GM18508 (cell line): ENCODE measurements around the gene FAM120B.
"Not testable (repeated sequence)": the region's sequence is repeated elsewhere in the genome, so short reads cannot be mapped to it uniquely, and the experiment has no call there.

Experiments used
- ATAC-seq: cut with Tn5 transposase; IDR thresholded peaks from one replicate; pipeline ENCODE4 v1.9.1; 2021; ENCODE audit warnings: moderate number of reproducible peaks; ENCODE audit not compliant: insufficient read depth, unreplicated experiment

Gene FAM120B

DNA sequence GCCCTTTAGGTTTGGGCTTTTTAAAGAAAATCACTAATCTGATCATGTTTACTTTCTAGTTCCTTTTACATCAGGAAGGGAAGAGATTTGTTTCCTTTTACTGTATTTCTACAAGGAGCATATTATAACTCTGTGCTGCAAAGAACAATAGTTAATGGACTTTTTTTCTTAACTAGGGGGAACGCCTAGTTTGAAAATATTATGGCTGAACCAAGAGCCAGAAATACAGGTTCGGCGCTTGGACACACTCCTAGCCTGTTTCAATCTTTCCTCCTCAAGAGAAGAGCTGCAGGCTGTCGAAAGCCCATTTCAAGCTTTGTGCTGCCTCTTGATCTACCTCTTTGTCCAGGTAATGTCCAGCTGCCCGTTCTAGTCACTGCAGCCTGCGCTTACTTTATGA is 41.4 kb downstream of the FAM120B start:
- ATAC-seq: no peak

DNA sequence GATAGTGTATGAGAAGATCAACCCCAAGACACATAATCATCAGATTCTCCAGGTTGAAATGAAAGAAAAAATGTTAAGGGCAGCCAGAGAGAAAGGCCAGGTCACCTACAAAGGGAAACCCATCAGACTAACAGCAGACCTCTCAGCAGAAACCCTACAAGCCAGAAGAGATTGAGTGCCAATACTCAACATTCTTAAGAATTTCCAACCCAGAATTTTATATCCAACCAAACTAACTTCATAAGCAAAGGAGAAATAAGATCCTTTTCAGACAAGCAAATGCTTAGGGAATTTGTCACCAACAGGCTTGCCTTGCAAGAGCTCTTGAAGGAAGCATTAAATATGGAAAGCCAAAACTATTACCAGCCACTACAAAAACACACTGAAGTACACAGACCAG is 44.9 kb downstream of the FAM120B start:
- not testable (repeated sequence) for ATAC-seq

DNA sequence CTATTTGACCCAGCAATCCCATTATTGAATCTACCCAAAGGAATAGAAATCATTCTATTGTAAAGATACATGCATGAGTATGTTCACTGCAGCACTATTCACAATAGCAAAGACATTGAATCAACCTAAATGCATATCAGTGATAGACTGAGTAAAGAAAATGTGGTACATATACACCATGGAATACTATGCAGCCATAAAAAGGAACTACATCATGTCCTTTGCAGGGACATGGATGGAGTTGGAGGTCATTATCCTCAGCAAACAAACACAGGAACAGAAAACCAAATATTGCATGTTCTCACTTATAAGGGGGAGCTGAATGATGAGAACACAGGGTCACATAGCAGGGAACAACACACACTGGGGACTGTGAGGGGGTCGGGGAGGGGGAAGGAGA is 48.6 kb downstream of the FAM120B start:
- ATAC-seq: not testable (repeated sequence)

DNA sequence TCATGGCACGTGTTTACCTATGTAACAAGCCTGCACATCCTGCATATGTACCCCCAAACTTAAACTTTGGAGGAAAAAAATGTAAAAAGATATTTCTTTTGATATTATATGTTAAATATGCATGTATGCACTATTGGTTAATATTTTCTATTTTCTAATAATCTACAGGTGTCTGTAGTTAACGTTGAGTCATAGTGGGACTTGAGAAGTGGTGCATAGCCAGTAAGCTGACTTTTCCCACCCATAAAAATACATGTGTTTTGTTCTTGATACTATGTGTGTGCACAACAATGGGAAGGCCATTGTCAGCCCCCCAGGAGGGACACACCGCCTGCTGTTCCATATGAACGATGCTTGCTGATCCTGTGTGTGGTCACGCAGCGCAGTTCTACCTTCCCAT is 49.1 kb downstream of the FAM120B start:
- no peak for ATAC-seq

DNA sequence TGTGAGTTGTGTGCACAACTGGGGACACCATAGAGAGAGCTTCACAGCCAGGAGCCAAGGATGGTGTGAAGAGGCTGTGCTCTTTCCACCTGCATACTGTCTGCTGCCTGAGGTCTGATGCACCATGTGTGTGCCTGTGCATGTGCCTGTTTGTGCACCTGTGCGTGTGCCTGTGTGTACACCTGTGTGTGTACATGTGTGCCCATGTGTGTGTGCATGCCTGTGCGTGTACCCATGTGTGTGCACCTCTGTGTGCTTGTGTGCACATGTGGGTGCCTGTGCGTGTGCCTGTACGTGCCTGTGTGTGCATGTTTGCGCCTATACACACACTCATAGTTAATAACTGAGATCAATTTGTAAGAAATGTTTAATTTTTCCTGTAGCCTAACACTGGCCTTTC is 51.3 kb downstream of the FAM120B start:
- no peak for ATAC-seq

DNA sequence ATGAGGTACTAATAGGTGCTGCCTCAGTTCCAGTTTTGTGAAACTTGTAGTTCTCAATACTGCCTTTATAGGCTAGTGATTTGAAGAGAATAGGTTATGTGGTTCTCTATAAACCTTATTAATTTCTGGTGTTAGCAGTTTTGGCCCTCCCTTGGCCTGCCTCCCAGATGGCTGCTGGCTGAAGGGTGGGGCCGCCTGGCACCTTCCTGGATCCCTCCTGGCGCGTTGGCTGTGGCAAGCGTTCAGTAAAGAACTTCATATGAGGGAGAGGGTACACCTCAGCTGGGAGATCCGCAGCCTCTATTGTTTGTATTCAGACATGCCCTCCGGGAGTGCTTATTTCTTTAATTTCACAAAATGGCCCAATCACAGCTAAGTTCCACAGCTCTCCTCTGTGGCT is 51.9 kb downstream of the FAM120B start:
- ATAC-seq: no peak

DNA sequence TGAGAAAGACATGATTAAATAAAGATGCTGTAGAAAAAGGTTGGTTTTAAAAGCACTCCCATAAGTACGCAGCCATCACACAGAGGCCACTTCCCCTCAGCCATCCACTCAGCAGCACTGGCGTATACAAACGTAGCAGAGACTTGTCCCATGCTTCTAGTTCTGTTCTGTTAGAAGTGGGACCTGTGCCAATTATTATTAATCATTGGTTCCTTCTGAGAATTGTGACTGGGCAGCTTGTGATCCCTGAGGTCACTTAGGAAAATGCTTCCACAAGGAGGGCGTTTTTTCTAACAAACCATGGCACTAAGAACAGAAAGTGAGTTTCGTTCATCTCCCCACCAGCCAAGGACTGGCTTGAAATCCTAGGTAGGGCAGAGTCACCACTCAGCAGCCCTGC is 53.9 kb downstream of the FAM120B start:
- ATAC-seq: no peak

DNA sequence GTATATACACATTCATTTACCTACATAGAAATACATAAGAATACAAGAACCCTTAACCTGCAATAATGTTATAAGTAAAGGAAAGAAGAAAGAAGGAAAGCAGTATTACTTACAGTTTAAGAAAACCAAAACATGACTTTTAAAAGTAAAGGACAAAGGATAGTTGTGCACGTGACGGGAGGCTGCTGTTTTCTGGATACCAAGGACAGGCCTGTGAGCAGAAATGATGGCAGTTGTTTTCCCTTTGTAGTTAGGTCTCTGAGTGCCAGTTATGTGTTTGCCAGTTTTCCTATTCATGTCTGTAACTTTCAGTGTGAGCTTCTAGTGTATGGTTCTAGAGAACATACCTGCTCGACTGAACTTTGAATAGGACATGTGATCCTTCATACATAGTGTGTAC is 54.8 kb downstream of the FAM120B start:
- no peak for ATAC-seq

DNA sequence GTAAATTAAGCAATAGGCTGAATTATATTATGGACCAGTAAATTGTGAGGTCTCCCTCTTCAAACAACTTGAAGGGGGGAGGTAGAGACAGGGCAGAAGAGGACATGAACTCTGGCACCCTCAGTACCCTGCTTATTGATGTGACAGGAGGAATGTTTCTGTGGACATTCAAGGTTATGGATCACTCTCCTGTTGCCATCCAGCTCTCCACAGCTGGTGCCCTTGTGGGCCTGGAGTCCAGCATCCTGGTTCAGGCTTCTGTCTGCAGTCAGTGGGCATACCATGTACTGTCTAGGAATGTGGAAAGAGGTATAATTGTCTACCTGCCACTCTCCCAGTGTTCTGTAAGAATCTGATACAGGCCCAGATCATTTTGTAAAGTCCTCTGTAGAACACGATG is 55.6 kb downstream of the FAM120B start:
- no peak for ATAC-seq

DNA sequence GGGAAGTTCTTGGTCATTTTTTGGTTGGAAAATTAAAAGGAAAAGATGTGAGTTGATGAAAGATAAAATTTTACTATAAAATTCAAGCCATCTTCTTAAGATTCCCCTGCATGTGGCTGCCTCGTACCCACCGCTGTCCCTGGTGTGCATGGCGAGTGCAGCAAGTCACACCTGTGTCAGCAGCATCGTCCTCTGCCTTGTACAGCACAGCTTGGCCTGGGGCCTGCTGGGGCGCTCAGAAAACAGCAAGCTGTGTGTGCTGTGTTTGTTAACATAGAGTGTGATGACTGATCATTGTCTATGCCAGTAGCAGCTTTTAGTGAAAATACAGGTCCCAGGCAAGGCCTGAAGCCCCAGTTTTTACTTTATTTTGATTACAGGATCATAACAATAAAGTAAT is 56.7 kb downstream of the FAM120B start:
- no peak for ATAC-seq

DNA sequence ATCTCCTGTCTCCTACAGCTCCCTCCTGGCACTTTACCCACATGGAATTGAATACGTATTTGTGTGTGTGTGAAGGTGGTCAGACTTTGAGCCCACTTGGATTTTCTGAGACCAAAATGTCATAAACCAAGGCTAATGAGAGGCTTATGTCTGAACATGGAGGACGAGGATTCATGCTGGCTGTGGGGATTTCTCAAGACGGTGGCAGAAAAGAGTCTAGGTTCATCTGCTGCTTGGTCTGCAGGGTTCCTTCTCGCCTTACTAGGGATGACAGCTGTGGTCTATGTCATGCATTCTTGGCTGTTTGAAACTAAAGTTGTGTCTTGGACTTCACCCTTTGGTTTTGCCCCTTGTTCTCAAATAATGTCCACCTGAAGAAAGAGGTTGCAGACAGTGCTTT is 58.6 kb downstream of the FAM120B start:
- ATAC-seq: no peak

DNA sequence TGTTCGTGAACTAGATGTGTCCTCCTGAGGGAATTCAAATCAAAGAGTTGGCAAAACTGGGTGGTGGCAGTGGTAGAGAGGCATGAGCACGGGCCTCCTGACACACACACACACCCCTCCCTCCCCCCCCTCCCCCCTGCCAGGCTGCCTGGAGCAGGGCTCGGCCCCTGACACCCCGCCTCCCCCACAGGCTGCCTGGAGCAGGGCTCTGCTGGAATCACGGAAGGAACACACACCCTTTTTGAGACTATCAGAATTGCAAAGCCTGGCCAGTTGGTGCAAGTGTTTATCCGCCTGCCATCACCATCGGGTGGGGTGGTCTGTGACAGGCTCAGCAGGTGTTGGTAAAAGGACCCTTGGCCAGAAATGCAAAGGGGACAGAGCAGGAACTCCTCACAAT is 59.0 kb downstream of the FAM120B start:
- no peak for ATAC-seq

DNA sequence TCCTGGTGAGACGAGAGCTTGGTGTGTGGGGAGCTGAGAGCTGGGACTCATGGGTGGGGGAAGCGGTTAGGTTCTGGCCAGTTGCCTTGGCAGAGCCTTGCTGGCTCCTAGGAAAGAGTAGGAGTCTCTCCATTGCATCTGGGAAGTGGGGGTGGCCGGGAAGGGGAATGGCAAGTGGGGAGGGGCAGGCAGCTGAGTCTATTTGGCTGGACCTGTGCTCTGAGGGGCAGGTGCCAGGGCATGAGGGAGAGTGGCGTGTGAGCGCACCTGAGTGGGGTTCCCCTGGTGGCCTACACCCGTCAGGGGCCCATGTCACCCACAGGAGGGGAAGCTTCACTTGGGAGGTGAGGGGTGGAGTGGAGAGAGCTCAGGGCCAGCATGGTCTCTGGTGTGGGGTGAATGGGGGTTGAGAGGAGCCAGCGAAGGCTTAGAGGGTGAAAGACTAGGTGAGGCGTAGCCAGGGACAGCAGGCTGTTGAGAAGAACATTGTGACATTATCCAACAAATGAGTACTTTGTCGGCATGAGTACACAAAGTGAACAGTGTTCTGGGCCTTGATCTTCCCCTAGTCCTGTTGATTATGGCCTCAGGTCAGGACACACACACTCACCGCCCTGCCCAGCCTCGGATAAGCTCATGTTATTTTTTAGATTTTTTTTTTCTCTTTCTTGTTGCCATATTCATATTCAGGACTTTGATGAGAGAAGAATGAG is 59.8 kb downstream of the FAM120B start:
- ATAC-seq: no peak

DNA sequence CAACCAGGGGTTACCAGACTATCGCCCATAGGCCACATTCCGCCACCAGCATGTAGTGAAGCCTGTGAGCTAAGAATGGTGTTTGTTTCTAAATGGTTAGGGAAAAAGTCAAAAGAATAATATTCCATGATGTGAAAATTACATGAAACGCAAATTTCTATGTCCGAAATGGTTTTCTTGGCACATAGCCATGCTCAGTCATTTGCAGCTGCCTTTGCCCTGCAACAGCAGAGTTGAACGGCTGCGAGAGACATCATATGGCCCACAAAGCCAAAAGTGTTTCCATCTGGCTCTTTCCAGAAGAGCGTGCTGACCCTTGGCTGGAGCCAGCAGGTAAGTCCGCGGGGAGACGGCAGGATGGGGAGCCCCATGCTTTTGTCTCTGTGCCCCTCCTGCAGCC is 60.7 kb downstream of the FAM120B start:
- no peak for ATAC-seq

DNA sequence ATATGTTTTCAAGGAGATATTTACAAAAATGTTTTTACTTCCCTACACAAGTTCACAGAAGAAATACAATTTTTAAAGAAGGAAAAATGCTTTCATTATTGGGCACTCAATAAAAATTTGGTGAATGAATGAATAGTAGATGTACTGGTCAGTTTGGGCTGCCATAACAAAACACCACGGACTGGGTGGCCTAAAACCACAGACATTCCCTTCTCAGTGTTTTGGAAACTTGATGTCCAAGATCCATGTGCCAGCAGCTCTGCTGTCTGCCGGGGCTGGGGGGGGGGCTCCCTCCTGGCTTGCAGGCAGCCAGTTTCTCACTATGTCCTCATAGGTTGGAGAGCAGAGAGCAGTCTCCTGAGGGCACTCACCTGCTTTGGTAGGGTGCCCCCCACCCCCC is 62.0 kb downstream of the FAM120B start:
- ATAC-seq: no peak

DNA sequence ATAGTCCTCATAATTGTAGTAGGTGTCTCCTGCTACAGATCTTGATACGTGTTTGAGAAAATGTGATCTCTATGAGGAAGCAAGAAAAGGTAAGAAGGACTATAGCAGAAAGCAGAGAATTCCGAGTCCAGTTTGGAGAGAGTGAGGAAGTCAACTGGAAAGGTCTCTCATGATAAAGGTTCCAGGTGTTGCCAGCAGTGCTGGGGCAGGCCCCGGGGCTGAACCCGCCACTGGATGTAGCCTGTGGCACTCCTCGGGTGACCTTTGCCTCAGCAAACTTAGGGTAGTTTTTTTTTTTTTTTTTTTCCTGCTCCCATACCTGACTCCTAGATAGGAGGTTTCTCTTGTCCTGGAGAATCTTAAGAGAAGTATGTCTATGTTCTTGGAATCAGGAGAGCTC is 62.8 kb downstream of the FAM120B start:
- no peak for ATAC-seq

DNA sequence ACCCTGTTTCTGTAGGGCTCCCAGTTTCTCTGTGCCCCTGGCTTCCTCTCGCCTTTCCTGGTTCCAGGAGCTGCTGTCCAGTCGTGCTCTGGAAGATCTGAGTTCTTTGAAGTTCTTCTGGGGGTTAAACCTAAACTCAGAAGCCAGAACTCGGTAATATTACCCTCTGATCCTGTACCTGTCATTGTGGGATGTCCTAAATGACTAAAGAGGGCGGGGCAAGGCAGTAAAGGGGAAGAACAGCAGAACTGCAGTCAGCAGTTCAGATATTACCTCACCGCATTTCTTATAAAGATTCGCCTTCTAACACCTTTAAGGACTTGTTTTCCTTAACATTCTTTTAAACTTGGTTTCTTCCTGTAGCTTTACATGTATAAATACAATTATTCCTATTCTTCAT is 63.9 kb downstream of the FAM120B start:
- ATAC-seq: no peak

DNA sequence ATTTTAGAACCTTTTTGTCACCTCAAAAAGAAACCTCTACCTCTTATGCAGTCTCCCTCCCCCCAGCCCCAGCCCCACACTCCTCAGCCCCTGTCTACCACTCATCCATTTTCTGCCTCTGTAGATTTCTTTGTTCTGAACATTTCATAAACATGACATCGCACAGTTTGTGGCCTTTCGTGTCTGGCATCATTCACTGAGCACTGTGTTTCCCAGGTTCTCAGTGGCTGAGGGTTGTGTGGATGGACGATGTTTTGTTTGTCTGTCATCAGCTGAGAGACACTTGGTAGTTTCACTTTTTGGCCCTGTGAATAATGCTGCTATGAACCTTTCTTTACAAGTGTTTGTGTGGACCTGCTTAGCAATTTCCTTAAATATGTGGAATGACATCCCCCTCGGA is 64.5 kb downstream of the FAM120B start:
- no peak for ATAC-seq

DNA sequence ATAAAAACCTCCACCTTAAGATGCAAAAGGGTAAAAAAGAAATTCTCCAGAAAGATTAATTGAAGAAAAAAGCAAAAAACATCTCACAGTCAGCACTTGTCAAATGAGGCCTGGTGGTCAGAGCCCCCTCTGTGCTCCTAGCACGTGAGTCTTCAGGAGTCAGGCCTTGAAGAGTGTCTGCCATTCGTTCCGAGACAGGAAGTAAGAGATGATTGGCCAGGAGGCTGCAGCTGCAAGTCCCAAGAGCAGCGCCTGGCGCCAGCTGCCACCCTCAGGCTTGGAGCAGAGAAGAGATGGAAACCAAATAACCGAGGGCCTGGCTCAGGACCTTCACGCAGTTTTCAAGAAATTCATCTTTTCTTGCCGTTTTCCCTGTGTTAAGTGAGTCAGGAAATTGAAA is 65.0 kb downstream of the FAM120B start:
- no peak for ATAC-seq

DNA sequence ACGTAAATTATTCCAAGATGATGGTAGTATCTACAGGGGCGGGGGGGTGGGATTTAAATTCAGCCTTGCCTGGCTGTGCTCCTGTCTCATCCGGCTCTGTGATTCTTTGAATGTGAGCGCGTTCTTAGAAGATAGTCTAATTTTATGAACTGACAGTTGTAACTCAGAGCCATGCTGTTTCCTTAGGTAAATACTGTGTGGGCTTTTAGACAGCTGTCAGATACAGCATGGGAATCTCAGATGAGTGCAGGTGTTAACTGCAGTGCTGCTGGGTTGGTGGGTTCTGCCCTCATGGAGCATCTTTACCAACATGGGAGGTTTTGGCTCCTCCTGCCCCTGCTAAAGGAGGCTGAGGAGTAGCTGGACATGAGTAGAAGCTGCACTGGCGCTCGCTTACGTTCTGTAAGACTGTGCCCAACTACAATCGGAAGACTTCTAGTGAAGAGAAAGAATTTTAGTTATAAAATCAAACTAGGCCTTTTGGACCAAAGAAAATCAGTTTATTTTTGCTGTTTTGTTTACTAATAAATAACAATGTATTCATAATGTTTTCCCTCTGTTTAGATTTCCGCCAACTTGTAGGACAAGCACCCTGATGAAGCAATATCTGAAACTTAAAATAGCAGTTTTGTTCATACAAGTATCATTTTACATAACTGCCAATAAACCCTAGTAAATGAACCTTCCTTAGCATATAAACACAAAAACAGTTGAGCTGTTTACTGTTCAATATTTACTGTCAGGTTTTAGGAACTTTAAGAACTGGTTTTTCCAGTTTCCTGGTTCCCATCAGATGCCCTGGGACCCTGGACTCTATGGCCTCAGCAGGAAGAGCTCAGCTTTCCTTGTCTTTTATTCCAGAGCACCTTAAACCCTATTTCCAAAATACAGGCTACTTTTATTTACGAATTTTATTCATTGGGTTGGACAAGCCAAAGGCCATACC is 66.1 kb downstream of the FAM120B start:
- no peak for ATAC-seq

DNA sequence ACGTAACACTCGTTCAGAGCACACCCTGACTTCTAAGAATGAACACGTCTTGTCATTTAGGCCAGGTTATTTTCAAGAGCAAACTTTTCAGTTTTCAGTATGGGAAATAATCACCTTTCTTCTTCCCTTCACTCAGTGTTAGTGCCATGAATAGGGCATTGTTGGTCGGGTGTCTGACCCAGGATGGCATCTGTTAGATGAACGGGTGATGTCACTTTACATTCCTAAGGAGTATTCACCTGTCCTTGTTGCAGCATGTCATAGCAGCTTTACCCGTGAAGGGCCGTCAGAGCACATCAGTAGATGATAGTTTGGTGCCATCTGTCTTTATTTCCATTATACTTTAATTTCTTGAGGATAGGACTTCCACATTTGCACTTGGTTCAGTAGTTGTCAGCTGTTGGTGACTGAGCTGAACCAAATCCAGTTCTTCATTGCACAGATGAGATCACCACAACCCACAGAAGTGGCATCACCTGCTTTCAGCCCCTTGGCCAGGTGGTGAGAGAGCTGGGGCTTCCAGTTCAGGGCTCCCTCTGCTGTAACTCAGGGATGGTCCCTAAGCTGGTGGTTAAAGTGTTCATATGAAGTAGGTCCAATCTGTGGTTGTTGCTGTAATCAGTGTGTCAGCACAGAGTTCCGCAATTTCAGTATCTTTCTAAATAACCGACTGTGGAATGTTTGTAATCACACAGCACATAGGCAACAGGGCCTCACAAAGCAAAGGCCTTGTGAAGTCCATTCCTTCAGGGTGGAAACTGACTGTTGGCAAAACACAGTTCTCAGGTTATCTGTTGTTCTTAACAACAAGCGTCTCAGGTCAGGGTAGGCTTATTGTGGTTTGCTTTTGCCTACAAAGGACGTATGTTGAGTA is 68.2 kb downstream of the FAM120B start:
- ATAC-seq: no peak
